HL-60 (cell line): ENCODE results near the gene POFUT1.

ENCODE experiments used
- CTCF ChIP-seq: IDR thresholded peaks from one replicate; pipeline ENCODE4 v1.5.1; 2011; ENCODE audit warnings: low read length, control low read depth, inconsistent platforms; ENCODE audit not compliant: insufficient read depth
- POLR2AphosphoS5 ChIP-seq: IDR thresholded peaks from 2 replicates; pipeline ENCODE4 v1.6.1; 2012; ENCODE audit warnings: low read depth

GRCh38 chr20:32164984-32165735, 42.5 kb upstream of the POFUT1 start:
- TF ChIP-seq CTCF (no peak), POLR2AphosphoS5 (no peak)
